HG03103 (cell line): ENCODE data around the gene RIMS1.
"Not testable (repeated sequence)": the region's sequence is repeated elsewhere in the genome, so short reads cannot be mapped to it uniquely, and the experiment has no call there.

Experiments
- ATAC-seq: cut with Tn5 transposase; IDR thresholded peaks from one replicate; pipeline ENCODE4 v1.9.1; 2021; ENCODE audit warnings: low read depth; ENCODE audit not compliant: unreplicated experiment

Gene RIMS1

GRCh38 chr6:71967436-71967835 is 81.1 kb downstream of the RIMS1 start:
- no peak for ATAC-seq

DNA sequence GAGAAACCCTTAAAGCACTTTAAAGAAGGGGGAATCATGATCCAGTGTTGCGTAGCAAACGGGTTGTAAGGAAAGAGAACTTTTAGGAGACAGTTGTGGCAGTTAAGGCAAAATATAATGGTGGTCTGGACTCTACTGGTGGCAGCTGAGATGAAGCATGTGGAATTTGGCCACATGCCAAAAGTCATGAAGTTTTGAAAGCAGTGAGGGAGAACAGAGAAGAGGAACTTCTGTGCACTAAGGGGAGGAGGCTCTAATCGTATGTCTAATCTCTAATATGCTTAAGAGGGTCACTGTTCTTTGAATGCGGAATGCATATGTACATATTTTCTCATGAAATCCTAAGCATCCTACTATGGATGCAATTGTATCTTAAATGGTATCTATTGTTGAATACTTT is 91.5 kb downstream of the RIMS1 start:
- peak; percentile 39 for ATAC-seq

DNA sequence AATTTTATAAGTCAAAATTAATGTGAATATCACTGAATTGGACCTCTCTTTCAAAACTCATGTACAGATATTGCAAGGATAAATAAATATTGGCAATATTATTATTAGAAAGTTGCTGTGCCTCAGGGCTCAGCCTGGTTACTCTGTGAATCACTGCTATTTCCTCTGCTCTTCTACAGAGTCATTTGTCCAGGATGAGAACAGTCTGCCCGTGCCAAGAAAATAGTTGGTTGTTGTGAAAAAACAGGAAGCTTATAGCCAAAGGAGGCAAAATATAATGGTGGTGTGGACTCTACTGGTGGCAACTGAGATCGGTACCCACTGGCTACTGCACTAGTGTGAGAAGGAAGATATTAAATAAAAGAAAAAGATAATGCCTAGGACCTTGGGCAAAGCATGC is 93.6 kb downstream of the RIMS1 start:
- no peak for ATAC-seq

- ATAC-seq: peak; percentile 71
These were observed 96.0 kb downstream of the RIMS1 start for GRCh38 chr6:71982389-71982788.

GRCh38 chr6:71983131-71983530 is 96.8 kb downstream of the RIMS1 start:
- ATAC-seq: no peak

- ATAC-seq: no peak
These were observed 108.4 kb downstream of the RIMS1 start for GRCh38 chr6:71994705-71995271.

GRCh38 chr6:71997341-71997740 is 111.0 kb downstream of the RIMS1 start:
- no peak for ATAC-seq

DNA sequence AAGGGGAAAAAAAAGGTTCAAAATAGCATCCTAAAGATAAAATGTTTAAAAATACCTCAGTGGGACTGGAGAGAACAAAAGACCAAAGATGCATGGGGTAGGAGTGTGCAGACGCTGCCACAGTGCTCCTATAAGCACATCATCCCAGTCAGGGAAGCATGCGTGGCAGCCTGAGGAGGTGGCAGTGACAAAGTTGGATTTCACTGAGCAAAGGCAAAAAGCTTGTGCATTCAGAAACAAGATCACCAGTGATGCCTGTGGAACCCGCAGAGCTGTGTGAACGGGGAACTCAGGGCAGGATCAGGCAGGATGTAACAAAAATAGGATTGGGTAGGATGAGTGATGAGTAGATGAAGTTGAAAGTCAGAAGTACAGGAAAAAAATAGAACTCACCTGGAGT is 116.1 kb downstream of the RIMS1 start:
- ATAC-seq: no peak

GRCh38 chr6:72006591-72006990 is 120.2 kb downstream of the RIMS1 start:
- ATAC-seq: not testable (repeated sequence)

DNA sequence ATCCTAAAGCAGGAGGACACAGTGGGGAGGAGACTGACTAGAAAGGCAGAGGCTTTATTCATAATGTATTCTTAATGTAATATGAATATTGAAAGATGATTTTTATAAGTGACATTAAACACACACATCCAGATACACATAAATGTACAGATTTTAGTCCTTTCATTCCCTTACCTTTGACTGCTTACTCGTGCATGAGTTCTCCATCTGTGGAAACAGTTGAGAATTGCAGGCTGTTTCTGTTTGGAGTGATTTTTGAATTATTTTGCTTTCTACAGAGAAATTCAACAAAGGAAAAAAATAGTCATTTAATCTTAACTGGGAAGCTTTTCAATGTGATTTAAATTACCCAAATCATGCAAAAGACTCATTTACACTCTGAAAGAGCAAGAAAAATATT is 136.5 kb downstream of the RIMS1 start:
- no peak for ATAC-seq

GRCh38 chr6:72031471-72031870 is 145.1 kb downstream of the RIMS1 start:
- no peak for ATAC-seq

- ATAC-seq: no peak
These were observed 145.7 kb downstream of the RIMS1 start for GRCh38 chr6:72032086-72032485.

- no peak for ATAC-seq
These were observed 149.1 kb downstream of the RIMS1 start for GRCh38 chr6:72035486-72035885.

DNA sequence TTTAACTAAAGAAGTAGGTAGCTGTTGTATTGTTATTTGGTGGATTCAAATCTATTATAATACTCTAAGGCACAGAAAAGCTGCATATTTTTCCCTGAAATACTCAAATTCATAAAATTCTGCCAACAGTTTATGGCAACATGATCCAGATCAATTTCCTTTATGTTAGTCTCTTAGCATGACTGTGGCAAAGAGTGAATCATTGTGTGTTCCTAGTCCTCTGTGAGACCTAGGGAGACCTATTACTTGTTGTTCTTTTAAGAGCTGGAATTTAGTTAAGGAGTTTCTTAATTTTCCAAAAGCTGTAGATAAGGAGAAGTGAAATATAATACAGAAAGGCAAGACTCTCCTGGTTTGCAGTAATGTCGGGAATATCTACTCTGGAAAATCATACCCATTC is 149.6 kb downstream of the RIMS1 start:
- no peak for ATAC-seq

DNA sequence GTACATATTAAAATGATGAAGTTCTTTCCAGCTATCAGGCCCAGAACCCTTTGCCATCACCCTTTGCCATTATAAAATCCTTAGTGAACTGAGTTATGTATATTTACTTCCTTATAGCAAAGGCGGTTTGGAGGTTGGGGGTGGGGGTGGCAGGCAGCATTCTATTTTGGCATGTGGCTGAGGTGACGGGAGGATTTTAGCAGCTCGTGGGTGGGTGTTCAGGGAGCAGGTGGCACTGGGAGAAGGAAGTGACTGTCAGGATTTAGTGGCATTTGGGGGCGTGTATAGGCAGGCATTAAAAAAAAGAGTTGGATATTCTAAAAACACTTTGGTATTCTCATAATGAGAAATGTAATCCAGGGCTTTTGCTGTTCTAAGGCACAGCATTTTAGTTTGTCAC is 150.7 kb downstream of the RIMS1 start:
- no peak for ATAC-seq

GRCh38 chr6:72040111-72040510 is 153.8 kb downstream of the RIMS1 start:
- ATAC-seq: no peak

DNA sequence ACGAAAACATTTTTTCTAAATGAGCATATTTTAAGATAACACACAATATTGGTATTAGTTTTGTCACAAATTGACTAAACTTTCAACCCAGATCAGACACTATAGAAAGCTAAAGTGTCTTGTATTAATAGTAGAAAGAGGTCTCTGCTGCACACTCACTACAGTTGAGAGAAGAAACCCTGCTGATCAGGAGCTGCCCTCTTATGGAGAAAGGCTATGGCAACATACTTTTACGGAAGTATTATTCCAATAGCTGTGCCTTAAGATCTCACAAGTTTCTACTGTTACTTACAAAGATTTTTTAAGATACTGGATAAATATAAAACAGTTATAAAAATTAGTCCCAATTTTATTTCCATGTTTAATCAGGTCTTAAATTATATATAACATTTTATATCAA is 155.7 kb downstream of the RIMS1 start:
- no peak for ATAC-seq

DNA sequence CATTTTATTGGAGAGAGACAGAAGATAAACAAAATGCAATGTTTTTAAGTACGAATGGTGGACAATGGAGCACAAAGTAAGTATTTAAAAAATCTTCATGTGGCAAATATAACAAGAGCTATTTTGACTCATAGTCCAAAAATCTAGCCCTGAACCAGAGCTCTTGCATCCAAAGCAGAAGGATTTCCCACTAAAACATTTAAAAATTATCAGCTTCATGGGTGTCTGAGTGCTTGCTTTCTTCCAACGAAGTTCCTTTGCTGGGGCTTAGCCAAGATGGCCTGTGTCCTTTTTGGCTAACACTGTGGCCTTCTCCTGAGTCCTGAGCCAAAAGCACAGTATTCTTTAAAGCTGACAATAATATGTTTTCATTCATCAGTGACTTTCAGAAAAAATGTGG is 161.7 kb downstream of the RIMS1 start:
- no peak for ATAC-seq

DNA sequence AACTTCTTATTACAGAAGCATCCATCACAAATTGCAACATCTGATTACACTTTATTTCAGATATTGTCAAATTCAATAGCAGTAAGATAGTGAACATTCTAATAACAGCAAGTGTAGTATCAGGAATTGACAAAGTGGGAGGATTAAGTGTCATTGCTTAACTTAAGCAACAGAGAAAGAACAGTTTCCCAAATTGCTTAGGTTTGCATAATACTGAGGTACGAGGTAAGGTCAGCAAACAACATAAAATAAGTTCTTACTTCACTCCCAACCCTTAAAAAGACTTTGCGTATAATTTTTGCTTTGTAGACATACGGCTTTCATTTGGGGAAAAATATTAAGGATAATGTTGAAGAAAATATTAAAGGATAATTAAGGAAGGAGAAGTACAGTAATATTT is 163.0 kb downstream of the RIMS1 start:
- ATAC-seq: no peak

- ATAC-seq: no peak
These were observed 174.9 kb downstream of the RIMS1 start for GRCh38 chr6:72061286-72061685.

DNA sequence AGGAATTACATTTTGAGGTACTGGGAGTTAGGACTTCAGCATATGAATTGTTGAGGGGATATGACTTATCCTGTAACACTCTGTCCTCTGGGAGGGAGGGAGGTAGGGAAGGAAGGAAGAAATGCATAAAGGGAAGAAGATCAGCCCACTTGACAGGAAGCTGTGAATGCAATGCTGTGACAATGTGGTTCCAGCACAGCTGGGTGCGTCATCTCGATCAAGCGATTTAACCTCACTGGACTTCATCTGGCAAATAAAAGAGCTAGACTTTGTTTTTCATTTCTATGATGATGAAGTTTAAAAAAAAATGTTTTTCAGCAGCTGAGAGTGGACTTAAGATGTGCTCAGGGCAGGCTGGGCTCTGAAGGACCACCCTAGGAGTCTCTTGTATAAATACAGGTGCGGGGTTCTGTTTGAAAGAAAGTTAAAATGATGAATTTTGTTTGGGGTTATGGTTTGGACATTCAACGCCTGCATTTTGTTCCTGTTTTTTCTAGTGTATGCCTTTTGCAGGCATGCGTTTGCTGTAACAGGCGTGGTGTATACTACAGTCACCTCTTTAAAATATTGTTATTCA is 178.1 kb downstream of the RIMS1 start:
- ATAC-seq: no peak

GRCh38 chr6:72078096-72078495 is 191.7 kb downstream of the RIMS1 start:
- ATAC-seq: no peak
